CD4-positive, alpha-beta memory T cell (primary cell): ENCODE data around the gene ACOT4. TPM values are rescaled to one million over a fixed set of nuclear protein-coding genes. Genes with fewer than 3 reads are reported as not detected.
"Not testable (repeated sequence)": the region's sequence is repeated elsewhere in the genome, so short reads cannot be mapped to it uniquely, and the experiment has no call there.

Source experiments
- CTCF ChIA-PET: fragments of 350-600 bp; sonication (Branson Sonifier 250); formaldehyde crosslinking; loops from one replicate; lab custom pipeline; 2021; ENCODE audit warnings: inconsistent platforms; ENCODE audit not compliant: partially characterized antibody; lab: Charles Lee
- POLR2A ChIA-PET: fragments of 350-600 bp; sonication (Branson Sonifier 250); formaldehyde crosslinking; loops from one replicate; lab custom pipeline; 2021; ENCODE audit not compliant: partially characterized antibody; lab: Charles Lee
- DNase-seq, 5 donors: peaks; one replicate each; pipeline versions ENCODE4 v3.0.0 to v3.0.0-alpha.2; 2020 to 2022; ENCODE audit warnings: mixed read lengths in 1 of 5
- H3K27ac ChIP-seq: one replicate; pipeline ENCODE4 v1.7.0; 2013; ENCODE audit warnings: low read depth, low read length
- H3K27me3 ChIP-seq: 2 replicates; pipeline ENCODE4 v1.7.0; 2013; ENCODE audit warnings: mild to moderate bottlenecking, low read length, moderate library complexity; ENCODE audit not compliant: insufficient read depth
- H3K36me3 ChIP-seq: 2 replicates; pipeline ENCODE4 v1.7.0; 2013; ENCODE audit warnings: mild to moderate bottlenecking, low read length, moderate library complexity; ENCODE audit not compliant: insufficient read depth
- H3K4me1 ChIP-seq: 2 replicates; pipeline ENCODE4 v1.7.0; 2013; ENCODE audit warnings: mild to moderate bottlenecking, low read length, moderate library complexity; ENCODE audit not compliant: insufficient read depth
- H3K4me3 ChIP-seq, 2 donors: one replicate each; pipeline ENCODE4 v1.7.0; 2013; ENCODE audit warnings: low read length in 2 of 2, mild to moderate bottlenecking in 1 of 2
- H3K9me3 ChIP-seq, 2 donors: one replicate each; pipeline ENCODE4 v1.7.0; 2013; ENCODE audit warnings: low read length in 2 of 2, control low read depth in 1 of 2; ENCODE audit not compliant: control insufficient read depth in 1 of 2
- H3K27ac Mint-ChIP-seq, 7 donors: one replicate each; pipeline ENCODE4 v1.8.0; 2020 to 2021; ENCODE audit warnings: mixed read lengths in 7 of 7, mild to moderate bottlenecking in 6 of 7, inconsistent platforms in 3 of 7, moderate library complexity in 3 of 7
- H3K27me3 Mint-ChIP-seq, 2 donors: one replicate each; pipeline ENCODE4 v1.8.0; 2020 to 2021; ENCODE audit warnings: mixed read lengths in 2 of 2
- H3K36me3 Mint-ChIP-seq, 2 donors: one replicate each; pipeline ENCODE4 v1.8.0; 2020 to 2021; ENCODE audit warnings: mixed read lengths in 2 of 2, inconsistent platforms in 1 of 2, mild to moderate bottlenecking in 1 of 2
- H3K4me1 Mint-ChIP-seq, 4 donors: one replicate each; pipeline ENCODE4 v1.8.0; 2020 to 2021; ENCODE audit warnings: mixed read lengths in 4 of 4, mild to moderate bottlenecking in 1 of 4
- H3K4me3 Mint-ChIP-seq, 8 donors: one replicate each; pipeline ENCODE4 v1.8.0; 2020 to 2021; ENCODE audit warnings: mixed read lengths in 8 of 8, mild to moderate bottlenecking in 7 of 8, moderate library complexity in 6 of 8, inconsistent platforms in 3 of 8
- H3K9me3 Mint-ChIP-seq, 8 donors: one replicate each; pipeline ENCODE4 v1.8.0; 2020 to 2021; ENCODE audit warnings: mixed read lengths in 8 of 8, mild to moderate bottlenecking in 5 of 8, inconsistent platforms in 3 of 8, moderate library complexity in 1 of 8
- intact Hi-C: fragments of 100-400 bp; cut with micrococcal nuclease; formaldehyde crosslinking; loops from one replicate; pipeline ENCODE4 v1.15.1; 2023
- polyA plus RNA-seq, 2 donors: library from polyadenylated mRNA; unstranded; fragments of 300-500 nt; fragmentation: Illumina TruSeq; gene quantifications; one replicate each; pipeline ENCODE4 v1.2.3, GENCODE V29; 2021
- total RNA-seq, 2 experiments: library from RNA; stranded (reverse); gene quantifications; one replicate each; pipeline ENCODE4 v1.2.3, GENCODE V29; 2021

The ACOT4 gene
- total RNA-seq (1 to 10 TPM; 1.2 to 1.5 TPM), polyA plus RNA-seq (1 to 10 TPM; 5.1 to 8.1 TPM)

- no peaks in the 10 kb centered on the region for H3K36me3 ChIP-seq
- H3K27me3 ChIP-seq = no peaks in the 10 kb centered on the region
- intact Hi-C loops = loop anchor here (1.0 to 5.0 kb wide), 3 partner anchors 20 to 40 kb away; partner anchors contain the start of genes ACOT2 and ACOT6
- H3K27ac Mint-ChIP-seq = peak within 1 kb of the TSS; percentile 30 to 92 (median 81)
- H3K4me1 ChIP-seq = peaks cover 10% of the 10 kb centered on the region
- peak; percentile 64 to 76 (median 76) for DNase-seq
- peak within 1 kb of the TSS; percentile 63 to 77 for H3K4me3 ChIP-seq
- H3K4me1 Mint-ChIP-seq = peaks cover 5 to 10% (median 7%) of the 10 kb centered on the region in 4 donors
- peak within 1 kb of the TSS; percentile 53 for H3K27ac ChIP-seq
- H3K36me3 Mint-ChIP-seq = peaks cover 7 to 12% of the 10 kb centered on the region in 2 donors
- no peaks in the 10 kb centered on the region for H3K9me3 ChIP-seq
- CTCF ChIA-PET = interaction anchor here (0.6 to 1.7 kb wide), 5 partner anchors 21 to 83 kb away, joined by 3 to 10 read pairs (median 4); partner anchors contain the start of genes ACOT2 and ACOT6
- H3K9me3 Mint-ChIP-seq = no peaks in the 10 kb centered on the region
- H3K27me3 Mint-ChIP-seq = no peaks in the 10 kb centered on the region
- POLR2A ChIA-PET = interaction anchor here (0.8 to 4.4 kb wide), 15 partner anchors 20 to 533 kb away, joined by 3 to 93 read pairs (median 5); partner anchors contain the start of genes ACOT2, ACOT6, BBOF1 and DNAL1
- H3K4me3 Mint-ChIP-seq = peak within 1 kb of the TSS; percentile 73 to 87 (median 82)
Measured at GRCh38 chr14:73591690-73592449, at the start of gene ACOT4. TSS of gene ACOT4 (plus strand) at chr14:73591873. CDS start at chr14:73591960, 87 bp downstream.

- H3K4me3 Mint-ChIP-seq, CTCF ChIA-PET, H3K9me3 ChIP-seq, H3K36me3 Mint-ChIP-seq, H3K27me3 Mint-ChIP-seq, H3K4me3 ChIP-seq, H3K27ac ChIP-seq, H3K36me3 ChIP-seq, H3K4me1 ChIP-seq, H3K27ac Mint-ChIP-seq, intact Hi-C loops, H3K27me3 ChIP-seq, DNase-seq, H3K9me3 Mint-ChIP-seq, POLR2A ChIA-PET, H3K4me1 Mint-ChIP-seq: not testable (repeated sequence)
Measured at GRCh38 chr14:73542961-73543360, 48.7 kb upstream of the ACOT4 start.

GRCh38 chr14:73545353-73545752 lies 46.3 kb upstream of the ACOT4 start:
- H3K9me3 ChIP-seq, H3K27ac Mint-ChIP-seq, H3K27me3 ChIP-seq, CTCF ChIA-PET, H3K27me3 Mint-ChIP-seq, H3K4me3 Mint-ChIP-seq, H3K36me3 ChIP-seq, H3K4me3 ChIP-seq, H3K27ac ChIP-seq, H3K4me1 Mint-ChIP-seq, H3K36me3 Mint-ChIP-seq, DNase-seq, H3K4me1 ChIP-seq, intact Hi-C loops, H3K9me3 Mint-ChIP-seq: not testable (repeated sequence)
- POLR2A ChIA-PET = interaction anchor here (0.6 kb wide), 1 partner anchor 24 kb away, joined by 3 read pairs; the partner anchor contains the start of gene ACOT2

GRCh38 chr14:73549097-73549496 lies 42.6 kb upstream of the ACOT4 start:
- H3K27ac ChIP-seq, intact Hi-C loops, POLR2A ChIA-PET, H3K36me3 Mint-ChIP-seq, H3K27ac Mint-ChIP-seq, H3K27me3 Mint-ChIP-seq, H3K4me1 ChIP-seq, H3K27me3 ChIP-seq, H3K36me3 ChIP-seq, H3K9me3 ChIP-seq, H3K4me1 Mint-ChIP-seq, H3K9me3 Mint-ChIP-seq, H3K4me3 ChIP-seq, H3K4me3 Mint-ChIP-seq, CTCF ChIA-PET, DNase-seq: not testable (repeated sequence)

- H3K27me3 Mint-ChIP-seq, H3K4me1 ChIP-seq, H3K27ac ChIP-seq, H3K9me3 Mint-ChIP-seq, POLR2A ChIA-PET, H3K36me3 Mint-ChIP-seq, H3K4me1 Mint-ChIP-seq, CTCF ChIA-PET, DNase-seq, H3K9me3 ChIP-seq, intact Hi-C loops, H3K4me3 Mint-ChIP-seq, H3K27me3 ChIP-seq, H3K36me3 ChIP-seq, H3K4me3 ChIP-seq, H3K27ac Mint-ChIP-seq: not testable (repeated sequence)
Measured at GRCh38 chr14:73549889-73550524, 41.7 kb upstream of the ACOT4 start.

- Mint-ChIP-seq H3K27ac (no peak overlapping the region), H3K9me3 (peaks cover 0 to 6% (median 0%) of the 10 kb centered on the region in 8 donors), H3K27me3 (no peaks in the 10 kb centered on the region), H3K4me3 (no peak overlapping the region), H3K4me1 (no peaks in the 10 kb centered on the region), H3K36me3 (no peaks in the 10 kb centered on the region)
- intact Hi-C loops = no loop called here
- no peaks in the 10 kb centered on the region for H3K27me3 ChIP-seq
- H3K4me1 ChIP-seq = no peaks in the 10 kb centered on the region
- no peak overlapping the region for H3K4me3 ChIP-seq
- no peaks in the 10 kb centered on the region for H3K36me3 ChIP-seq
- ChIA-PET POLR2A (no interaction called here), CTCF (no interaction called here)
- H3K27ac ChIP-seq = no peak overlapping the region
- no peaks in the 10 kb centered on the region for H3K9me3 ChIP-seq
- DNase-seq = no peak
Measured at GRCh38 chr14:73553845-73554244, 37.8 kb upstream of the ACOT4 start.

GRCh38 chr14:73557201-73557600 lies 34.5 kb upstream of the ACOT4 start:
- H3K27ac Mint-ChIP-seq, H3K27ac ChIP-seq, POLR2A ChIA-PET, DNase-seq, H3K4me1 ChIP-seq, intact Hi-C loops, CTCF ChIA-PET, H3K36me3 Mint-ChIP-seq, H3K9me3 Mint-ChIP-seq, H3K27me3 ChIP-seq, H3K9me3 ChIP-seq, H3K4me1 Mint-ChIP-seq, H3K36me3 ChIP-seq, H3K27me3 Mint-ChIP-seq, H3K4me3 ChIP-seq, H3K4me3 Mint-ChIP-seq: not testable (repeated sequence)
